HEK293 (cell line): Measurements from ENCODE around the gene CNOT4.

Source experiments
- CTCF ChIP-seq: fragments of 450-650 bp; formaldehyde crosslinking; IDR thresholded peaks from 2 replicates; pipeline ENCODE4 v1.5.1; 2016; ENCODE audit warnings: missing biosample characterization, missing genetic modification characterization
- HOXA7 ChIP-seq: sonication (generic); formaldehyde crosslinking; IDR thresholded peaks from 2 replicates; pipeline ENCODE4 v1.8.1; 2022; ENCODE audit warnings: missing genetic modification reagents, borderline replicate concordance
- PRDM1 ChIP-seq: fragments of 450-650 bp; formaldehyde crosslinking; IDR thresholded peaks from 2 replicates; pipeline ENCODE4; 2016; ENCODE audit warnings: missing biosample characterization, missing genetic modification characterization
- REST ChIP-seq: fragments of 450-650 bp; formaldehyde crosslinking; IDR thresholded peaks from 2 replicates; pipeline ENCODE4 v1.5.1; 2016; ENCODE audit warnings: missing biosample characterization, missing genetic modification characterization
- ZBTB10 ChIP-seq: fragments of 450-650 bp; formaldehyde crosslinking; IDR thresholded peaks from 2 replicates; pipeline ENCODE4 v1.5.1; 2016; ENCODE audit warnings: missing biosample characterization, missing genetic modification characterization
- ZEB2 ChIP-seq: fragments of 450-650 bp; formaldehyde crosslinking; IDR thresholded peaks from 2 replicates; pipeline ENCODE4 v1.5.1; 2016; ENCODE audit warnings: missing biosample characterization, missing genetic modification characterization
- ZNF175 ChIP-seq: fragments of 450-650 bp; formaldehyde crosslinking; IDR thresholded peaks from 2 replicates; pipeline ENCODE4 v1.5.1; 2016; ENCODE audit warnings: missing biosample characterization, missing genetic modification characterization
- ZNF18 ChIP-seq: fragments of 450-650 bp; formaldehyde crosslinking; IDR thresholded peaks from 2 replicates; pipeline ENCODE4 v1.5.1; 2016; ENCODE audit warnings: missing biosample characterization, missing genetic modification characterization
- TF ChIP-seq, protein P1 (sequence below): fragments of 450-650 bp; formaldehyde crosslinking; IDR thresholded peaks from 2 replicates; pipeline ENCODE4 v1.5.1; 2016; ENCODE audit warnings: missing biosample characterization, missing genetic modification characterization

GRCh38 chr7:135509589-135509838 lies 388 bp downstream of the CNOT4 start:
- no peak for TF ChIP-seq ZNF175
- TF ChIP-seq ZBTB10 (tag by site-specific recombination), result no peak
- TF ChIP-seq REST (tag by site-specific recombination), result 0 out of 2 replicates have a peak, but pooled peaks have one; percentile 53
- TF ChIP-seq, protein P1, sequence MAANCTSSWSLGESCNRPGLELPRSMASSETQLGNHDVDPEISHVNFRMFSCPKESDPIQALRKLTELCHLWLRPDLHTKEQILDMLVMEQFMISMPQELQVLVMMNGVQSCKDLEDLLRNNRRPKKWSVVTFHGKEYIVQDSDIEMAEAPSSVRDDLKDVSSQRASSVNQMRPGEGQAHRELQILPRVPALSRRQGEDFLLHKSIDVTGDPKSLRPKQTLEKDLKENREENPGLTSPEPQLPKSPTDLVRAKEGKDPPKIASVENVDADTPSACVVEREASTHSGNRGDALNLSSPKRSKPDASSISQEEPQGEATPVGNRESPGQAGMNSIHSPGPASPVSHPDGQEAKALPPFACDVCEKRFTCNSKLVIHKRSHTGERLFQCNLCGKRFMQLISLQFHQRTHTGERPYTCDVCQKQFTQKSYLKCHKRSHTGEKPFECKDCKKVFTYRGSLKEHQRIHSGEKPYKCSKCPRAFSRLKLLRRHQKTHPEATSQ, result no peak; the same call in 1 of the 2 replicates
- no peak for TF ChIP-seq CTCF
- TF ChIP-seq HOXA7, result no peak
- no peak; the same call in 1 of the 2 replicates for TF ChIP-seq ZNF18 (tag by site-specific recombination)
- TF ChIP-seq PRDM1 (tag by site-specific recombination), result peak; percentile 41; the same call in 1 of the 2 replicates
- no peak for TF ChIP-seq ZEB2 (tag by site-specific recombination)
